ENCODE data around the gene UBASH3A. TPM values are rescaled to one million over a fixed set of nuclear protein-coding genes. Genes with fewer than 3 reads are reported as not detected.

Gene UBASH3A
- total RNA-seq (2022; extraction: Qiagen RNA extraction; ENCODE audit: low read depth): 0.09 to 0.28 TPM (median 0.18 TPM) in 5 replicates

GRCh38 chr21:42403611-42404231 is at the start of gene UBASH3A:
Gene UBASH3A, plus strand, starts transcription at chr21:42403902. Its CDS starts 44 bp downstream, at chr21:42403946.

GRCh38 chr21:42366292-42367010 is 37.3 kb upstream of the UBASH3A start, which contains the start of gene TFF1:
Gene TFF1, minus strand, starts transcription at chr21:42366535. Its CDS starts 40 bp downstream, at chr21:42366495.

GRCh38 chr21:42395905-42396651 is 7.6 kb upstream of the UBASH3A start, which contains the start of gene TMPRSS3:
Gene TMPRSS3, minus strand, starts transcription at chr21:42396052. Its CDS starts 635 bp downstream, at chr21:42395417.

GRCh38 chr21:42496120-42496838 is 92.6 kb downstream of the UBASH3A start, which contains the start of gene RSPH1:
Gene RSPH1, minus strand, starts transcription at chr21:42496224. Its CDS starts 38 bp downstream, at chr21:42496186.

Other genes starting within 250 kb of the UBASH3A start
- 2.3 to 3.3 TPM (median 2.9 TPM) in 5 replicates for gene ABCG1, start 184.8 kb upstream of the UBASH3A start, total RNA-seq (2022; extraction: Qiagen RNA extraction; ENCODE audit: low read depth)
- gene TFF3, start 88.5 kb upstream of the UBASH3A start, total RNA-seq (2022; extraction: Qiagen RNA extraction; ENCODE audit: low read depth): not detected in 5 replicates
- not detected in 5 replicates for gene TFF2, start 52.9 kb upstream of the UBASH3A start, total RNA-seq (2022; extraction: Qiagen RNA extraction; ENCODE audit: low read depth)
- 20.3 to 28.6 TPM (median 25.3 TPM) in 5 replicates for gene TFF1, start 37.4 kb upstream of the UBASH3A start, total RNA-seq (2022; extraction: Qiagen RNA extraction; ENCODE audit: low read depth)
- gene TMPRSS3, start 7.8 kb upstream of the UBASH3A start, total RNA-seq (2022; extraction: Qiagen RNA extraction; ENCODE audit: low read depth): 0.15 to 0.24 TPM (median 0.21 TPM) in 5 replicates
- gene RSPH1, start 92.3 kb downstream of the UBASH3A start, total RNA-seq (2022; extraction: Qiagen RNA extraction; ENCODE audit: low read depth): 0.34 to 1.3 TPM (median 0.67 TPM) in 5 replicates
- gene SLC37A1, start 110.0 kb downstream of the UBASH3A start, total RNA-seq (2022; extraction: Qiagen RNA extraction; ENCODE audit: low read depth): 2.6 to 4.1 TPM (median 3.8 TPM) in 5 replicates
- gene PDE9A, start 249.7 kb downstream of the UBASH3A start, total RNA-seq (2022; extraction: Qiagen RNA extraction; ENCODE audit: low read depth): 1.0 to 1.5 TPM (median 1.2 TPM) in 5 replicates